HG03520 (cell line): ENCODE data around the gene RNF157.

Experiments used
- ATAC-seq: cut with Tn5 transposase; IDR thresholded peaks from one replicate; pipeline ENCODE4 v1.9.1; 2021; ENCODE audit warnings: mild to moderate bottlenecking, moderate library complexity; ENCODE audit not compliant: unreplicated experiment

Gene RNF157

DNA sequence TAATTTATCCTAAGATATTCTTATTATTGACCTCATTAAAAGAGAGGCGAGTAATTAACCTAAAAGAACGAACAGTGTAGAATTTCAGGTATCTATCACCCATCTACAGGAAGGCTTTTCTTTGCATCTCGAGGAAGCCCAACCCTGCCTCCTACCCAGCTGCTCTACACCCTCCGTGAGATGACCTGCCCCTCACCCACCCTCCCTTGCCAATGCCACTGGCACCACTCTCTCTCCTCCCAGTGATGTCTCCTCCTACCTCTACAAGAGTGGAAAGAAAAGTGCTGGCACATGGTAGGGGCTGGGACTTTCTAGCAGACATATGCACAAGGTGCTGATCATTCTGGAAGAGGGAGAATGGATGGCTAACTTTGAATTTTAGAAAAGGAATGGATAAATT, 76.4 kb downstream of the RNF157 start:
- no peak for ATAC-seq

DNA sequence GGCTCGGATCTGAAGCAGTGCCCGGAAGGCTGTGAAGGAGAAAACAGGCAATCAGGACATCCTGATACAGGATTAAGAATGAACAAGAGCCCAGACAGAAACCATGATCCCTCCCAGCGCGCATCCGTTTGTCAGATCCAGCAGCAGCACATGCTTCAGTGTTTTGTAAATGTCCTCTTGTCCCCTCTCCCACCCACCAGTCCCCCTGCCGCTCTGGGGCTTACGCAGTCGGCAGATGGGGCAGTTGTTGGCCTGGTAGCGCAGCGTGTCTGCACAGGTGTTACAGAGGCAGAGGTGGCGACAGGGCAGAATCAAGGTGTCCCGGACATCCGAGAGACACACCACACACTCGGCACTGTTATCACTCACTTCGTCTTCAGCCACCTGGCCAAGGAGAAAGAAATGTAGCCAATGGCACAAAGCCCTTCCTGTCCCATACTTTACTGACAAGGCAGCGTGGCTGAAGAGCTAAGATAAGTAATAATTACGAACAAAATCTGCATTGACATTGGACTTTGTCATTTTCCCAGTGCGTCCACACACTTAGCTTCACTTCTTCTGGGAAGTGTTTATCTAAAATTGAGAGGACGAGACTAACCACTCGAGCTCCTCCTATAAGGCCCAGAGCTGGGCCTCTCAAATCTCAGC, 78.5 kb downstream of the RNF157 start:
- no peak for ATAC-seq

DNA sequence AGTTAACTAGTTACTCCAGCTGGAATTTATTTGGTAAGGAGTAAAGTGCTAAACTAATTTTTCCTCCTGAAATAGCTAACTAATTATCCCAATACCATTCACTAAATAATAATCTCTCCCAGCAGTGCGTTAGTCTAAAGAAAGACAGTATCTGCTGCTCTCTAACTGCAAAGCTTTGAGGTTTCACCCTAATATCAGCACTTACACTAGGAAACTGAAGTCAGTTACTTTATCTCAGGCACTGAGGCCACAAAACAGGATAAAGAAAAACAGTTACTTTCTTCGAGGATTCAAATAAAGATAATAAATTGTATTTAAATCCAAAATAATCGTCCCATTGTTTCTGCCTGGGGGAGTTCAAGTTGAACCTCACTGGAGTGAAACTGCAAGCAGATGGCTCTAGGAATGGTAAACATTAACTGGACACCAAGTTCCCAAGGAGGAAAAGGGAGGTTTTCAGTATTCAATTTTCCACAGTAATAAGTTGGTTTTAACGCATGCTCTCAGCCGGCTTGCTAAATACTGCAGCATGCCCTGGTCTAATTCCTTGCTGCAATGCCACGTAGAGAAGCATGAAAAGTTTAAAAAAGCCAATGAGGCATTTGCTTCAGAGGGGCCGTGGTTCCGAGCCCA, 79.3 kb downstream of the RNF157 start:
- ATAC-seq = no peak

DNA sequence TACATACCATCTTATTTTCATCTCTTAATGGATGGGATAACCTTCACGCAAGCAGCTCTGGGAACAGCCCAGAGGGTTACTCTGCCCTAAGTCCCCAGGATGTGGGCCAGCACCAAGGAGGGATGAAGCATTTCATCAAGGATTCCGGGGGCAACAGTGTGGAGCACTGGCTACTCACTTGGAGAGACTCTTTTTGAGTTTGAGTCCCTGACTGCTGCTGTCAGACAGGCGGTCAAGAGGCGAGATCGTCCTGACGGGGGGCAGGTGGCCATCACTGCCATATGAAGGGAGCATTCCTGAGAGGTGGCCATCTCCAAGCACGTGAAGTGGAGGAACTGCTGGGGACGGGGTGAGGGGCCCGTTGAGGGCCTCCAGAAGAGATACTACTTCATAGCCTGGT, 81.1 kb downstream of the RNF157 start:
- no peak for ATAC-seq

DNA sequence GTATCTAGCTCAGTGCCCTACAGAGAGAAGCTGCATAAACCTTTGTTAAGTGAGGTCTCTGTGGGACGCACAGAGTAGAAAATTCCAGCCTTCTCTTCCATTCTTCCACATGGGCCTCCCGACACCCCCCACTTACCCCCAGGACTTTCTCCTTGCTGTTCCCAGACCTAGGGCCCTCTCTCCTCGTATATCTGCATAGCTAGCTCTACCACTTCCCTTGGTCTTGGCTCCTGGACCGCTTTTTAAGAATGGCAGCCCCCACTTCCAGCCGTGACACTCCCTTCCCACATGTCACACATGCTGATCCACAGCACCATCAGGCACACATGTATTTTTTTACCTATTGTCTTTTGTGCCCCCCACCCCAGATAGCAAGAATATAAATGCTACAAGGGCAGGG, 82.5 kb downstream of the RNF157 start:
- ATAC-seq = no peak

DNA sequence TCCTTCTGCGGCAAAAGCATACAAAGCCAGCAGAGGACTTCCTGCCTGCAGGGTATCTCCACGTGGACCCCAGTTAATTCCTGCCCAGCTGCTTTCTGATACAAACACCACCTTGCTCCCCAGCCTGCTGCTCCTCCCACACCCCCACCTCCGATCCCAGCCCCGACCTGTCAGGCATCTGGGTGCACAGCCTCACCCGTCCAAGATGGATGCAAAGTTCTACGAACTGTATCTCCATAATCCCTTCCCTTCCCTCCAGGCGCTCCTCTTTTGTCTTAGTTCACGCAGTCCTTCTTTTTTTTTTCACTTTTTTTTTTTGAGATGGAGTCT, 83.7 kb downstream of the RNF157 start:
- no peak for ATAC-seq

DNA sequence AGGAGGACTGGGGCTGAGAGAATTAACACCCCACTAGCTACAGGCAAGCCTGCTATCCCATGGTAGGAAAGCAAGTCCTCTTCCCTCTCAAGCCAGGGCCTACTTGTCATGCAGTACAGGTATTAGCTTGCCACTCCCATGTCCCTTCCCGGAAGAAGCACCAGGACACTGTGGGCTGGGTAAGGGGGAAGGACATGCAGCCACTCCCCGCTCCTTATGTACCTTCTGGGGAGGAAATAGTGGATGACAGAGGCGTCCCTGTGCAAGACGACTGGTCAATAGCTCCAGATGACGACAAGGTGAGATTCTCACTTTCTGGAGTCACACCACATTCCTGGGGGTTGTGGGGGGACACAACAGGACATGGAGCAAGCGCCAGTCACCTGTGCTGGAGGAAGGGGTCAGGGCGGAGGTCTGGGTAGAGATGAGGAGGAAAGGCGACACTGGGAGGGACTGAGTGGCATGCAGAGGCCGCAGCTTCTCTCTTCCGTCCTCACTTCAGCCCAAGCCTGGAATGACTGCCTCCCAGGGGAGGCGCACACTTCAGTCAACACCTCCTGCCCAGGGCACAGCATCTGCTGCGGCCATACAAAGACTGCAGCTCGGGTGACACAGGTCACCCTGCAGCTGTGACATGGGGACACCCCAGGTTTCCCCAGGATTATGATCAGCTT, 84.2 kb downstream of the RNF157 start:
- no peak for ATAC-seq

DNA sequence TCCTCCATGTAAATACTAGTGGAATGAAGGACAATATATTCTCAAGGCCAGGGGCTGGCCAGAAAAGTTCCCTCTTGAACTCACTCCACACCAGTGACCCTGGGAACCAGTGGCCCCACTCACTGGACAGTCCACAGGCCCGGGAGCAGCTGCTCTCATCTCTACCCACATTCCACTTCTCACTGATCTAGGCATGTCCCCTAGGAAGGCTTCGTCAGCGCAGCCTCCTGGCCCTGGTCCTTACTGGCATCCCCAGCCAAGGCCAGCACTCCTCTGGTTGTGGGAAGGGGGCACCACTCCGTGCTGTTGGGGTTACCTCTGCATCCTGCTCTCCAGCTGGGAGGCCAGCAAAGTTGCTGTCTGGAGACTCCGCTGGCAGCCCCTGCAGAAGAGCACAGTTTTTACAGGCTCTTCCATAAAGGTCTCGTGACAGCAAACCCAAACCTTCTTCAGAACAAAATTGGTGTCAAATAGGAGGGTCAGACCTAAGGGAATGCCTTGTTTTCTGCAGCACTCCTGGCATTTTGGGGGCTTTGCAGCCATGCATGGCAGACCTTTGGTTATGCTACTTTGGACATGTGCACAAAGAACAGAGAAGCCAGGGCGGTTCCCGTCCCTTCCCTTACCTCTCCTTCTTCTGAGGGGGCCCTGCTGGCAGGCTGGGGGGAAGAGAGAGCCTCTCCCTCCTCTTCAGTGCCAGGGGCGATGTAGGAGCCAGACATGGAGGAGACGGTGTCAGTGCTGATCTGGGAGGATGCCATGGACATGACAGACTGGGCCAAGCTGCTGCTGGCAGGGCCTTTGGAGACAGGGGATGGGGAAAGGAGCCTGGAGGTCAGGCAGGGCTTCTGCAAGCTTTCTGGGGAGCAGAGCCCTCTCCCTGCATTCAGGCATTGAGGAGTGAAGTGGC, 85.1 kb downstream of the RNF157 start:
- no peak for ATAC-seq

DNA sequence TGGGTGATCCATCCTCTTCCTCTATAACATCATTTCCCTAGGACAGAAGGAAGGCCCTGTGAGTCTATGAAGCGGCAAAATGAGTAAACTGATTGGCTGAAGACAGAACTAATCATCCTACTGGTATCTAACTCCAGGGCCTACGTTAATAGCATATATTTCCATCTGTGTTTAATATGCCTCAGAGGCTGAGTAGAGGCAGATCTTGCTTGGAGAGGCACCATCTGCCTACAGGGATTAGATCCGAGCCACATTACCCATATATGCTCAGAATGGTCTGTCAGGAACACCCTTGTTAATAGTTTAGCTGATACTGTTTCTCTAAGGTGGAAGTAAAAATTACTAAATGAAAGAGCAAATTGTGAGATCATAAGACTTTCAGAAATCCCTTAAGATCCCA, 86.0 kb downstream of the RNF157 start:
- no peak for ATAC-seq

DNA sequence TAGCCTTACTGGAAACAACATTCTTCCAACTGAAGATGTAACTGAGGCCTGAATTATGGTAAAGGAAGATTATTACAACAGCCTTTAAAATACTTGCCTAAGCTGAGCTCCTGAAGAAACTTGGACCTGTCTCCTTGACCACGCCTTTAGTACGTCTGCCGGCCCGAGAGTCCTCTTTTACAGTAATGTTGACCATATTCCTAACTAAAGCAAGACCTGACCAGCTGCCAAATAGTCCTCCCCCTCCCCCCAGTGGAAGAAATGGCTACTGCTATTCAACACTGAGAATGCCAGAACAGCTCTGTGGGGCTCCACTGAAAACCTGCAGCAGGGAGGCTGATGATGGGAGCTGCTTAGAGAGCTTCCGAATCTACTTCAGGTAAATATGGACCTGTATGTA, 86.7 kb downstream of the RNF157 start:
- no peak for ATAC-seq

DNA sequence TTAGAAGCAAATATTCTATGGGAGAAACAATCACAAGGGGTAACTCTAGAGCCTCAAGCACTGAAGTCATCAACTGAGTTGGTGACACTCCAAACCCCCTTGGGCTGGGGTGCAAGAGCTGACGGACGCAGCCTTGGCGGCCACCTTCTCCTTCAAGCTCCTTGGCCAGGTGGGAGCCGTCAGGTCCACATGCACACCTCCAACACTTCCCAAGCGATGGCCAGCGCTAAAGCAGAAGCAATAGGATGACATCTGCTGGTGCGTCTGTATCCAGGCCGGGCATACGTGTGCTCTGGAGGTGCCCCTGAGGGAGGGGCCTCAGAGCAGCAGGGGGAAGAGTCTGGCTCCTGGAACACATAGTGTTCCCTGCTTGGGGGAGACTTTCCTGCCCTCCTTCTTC, 87.1 kb downstream of the RNF157 start:
- ATAC-seq = no peak

DNA sequence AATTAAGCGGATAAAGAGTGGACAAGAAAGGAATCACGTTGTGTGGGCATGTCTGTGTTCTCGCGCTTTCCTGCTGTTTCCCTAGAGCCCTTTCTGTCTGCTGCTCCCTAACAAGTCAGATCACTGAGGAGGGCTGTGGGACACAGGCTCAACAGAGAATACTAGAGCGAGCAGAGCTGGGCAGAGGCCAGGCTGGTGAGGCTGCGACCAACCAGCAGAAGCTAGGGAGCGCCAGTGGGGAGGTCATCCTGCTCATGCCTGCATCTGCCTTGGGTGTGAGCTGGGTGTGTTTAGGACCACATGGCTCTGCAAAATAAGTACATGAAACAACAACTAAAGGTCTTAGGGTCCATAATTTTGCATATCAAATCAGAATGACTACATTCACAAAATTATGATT, 87.7 kb downstream of the RNF157 start:
- ATAC-seq = no peak

DNA sequence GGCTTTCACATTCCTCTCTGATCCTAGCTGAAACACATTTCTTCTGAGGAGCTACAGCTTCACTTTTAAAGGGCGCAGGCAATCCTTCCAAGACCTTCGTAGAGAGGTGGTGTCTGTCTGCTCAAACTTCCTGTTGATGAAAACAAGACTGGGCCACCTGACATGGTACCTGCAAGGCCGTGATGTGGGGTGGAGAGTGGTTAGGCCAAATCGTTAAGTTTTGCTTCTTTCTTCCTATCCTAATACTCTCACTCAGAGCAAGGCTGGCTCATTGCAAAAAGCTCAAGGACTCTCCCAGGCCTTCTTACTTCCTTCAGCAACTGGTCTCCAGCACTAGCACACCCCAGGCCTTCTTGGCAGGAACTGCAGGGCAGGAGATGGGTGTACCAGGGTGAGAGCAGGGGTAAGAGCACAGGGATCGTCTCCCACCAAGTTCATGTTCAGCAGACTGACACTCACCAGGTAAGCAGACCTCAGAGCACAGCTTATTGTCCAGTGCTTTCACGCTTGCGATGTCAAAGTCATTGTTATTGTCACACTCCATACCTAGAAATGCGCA, 88.3 kb downstream of the RNF157 start:
- no peak for ATAC-seq

DNA sequence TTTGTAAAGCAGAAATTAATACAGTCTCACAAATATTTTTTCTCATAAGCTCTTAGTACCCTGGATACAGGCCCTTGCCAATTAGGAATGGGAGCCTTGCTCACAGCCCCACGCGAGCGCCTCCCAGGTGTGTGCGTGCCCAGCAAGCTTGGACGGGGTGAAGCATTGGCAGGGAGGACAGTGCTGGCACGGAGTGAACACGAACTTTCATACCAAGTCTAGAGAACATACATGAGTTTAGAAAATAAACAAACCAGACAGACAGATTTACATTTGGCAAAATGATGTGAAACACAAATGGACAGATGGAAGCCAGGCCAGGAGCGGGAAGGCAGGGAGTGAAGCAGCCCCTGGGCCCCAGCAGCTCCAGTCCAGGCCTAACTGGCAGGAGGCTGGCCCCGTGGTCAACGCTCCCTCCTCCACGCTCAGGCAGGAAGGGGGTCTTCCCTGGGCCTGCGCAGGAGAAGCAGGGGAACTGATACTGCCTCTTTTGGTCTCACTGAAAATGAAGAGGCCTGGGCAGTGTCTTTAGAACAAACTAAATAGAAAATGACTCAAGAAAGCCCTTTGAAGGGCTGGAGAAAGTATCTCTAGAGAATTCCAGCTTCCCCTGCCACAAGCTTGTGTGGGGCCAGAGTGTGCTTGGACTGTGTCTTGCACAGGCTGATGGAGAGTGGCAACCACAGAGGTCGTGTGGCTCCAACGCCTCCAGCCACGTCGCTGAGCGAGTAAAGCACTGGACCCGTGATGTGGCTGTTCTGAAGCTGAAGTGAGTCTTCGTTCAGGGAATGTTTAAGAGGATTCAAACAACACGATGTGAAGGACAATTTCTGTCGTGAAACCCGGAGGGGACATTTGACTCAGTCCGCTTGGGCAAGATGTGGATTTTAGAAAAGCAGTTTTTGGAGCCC, 89.3 kb downstream of the RNF157 start:
- ATAC-seq = no peak

DNA sequence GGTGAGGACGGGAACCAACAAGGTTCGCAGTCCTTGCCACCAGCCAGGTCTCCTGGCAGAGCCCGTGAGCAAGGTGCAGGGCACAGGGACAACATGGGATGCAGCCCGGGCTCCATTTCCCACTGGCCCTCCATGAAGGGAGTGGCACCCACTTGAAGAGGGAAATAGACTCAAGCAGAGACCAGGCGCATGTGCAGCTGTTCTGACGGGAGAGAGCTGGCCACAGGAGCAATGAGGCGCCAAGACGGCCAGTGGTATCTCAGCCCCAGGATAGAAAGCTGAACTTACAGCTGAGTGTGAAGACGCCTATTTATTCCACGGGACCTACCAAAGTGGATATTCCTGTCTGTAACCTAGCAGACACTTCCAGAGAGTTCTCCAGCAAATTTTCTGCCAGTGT, 91.1 kb downstream of the RNF157 start:
- ATAC-seq = no peak

DNA sequence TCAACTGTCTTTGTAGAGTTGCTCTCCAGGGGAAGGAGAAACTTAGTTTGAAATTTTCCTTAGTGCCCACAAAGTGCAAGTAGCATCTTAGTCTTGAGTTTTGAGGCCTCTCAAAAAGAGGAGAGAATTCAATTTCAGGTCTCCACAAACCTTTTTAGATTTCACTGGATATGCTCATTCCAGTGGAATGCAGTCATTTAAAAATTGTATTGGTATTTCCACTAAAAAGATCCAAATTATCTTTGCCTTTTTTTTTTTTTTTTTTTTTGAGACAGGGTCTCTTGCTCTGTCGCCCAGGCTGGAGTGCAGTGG, 92.3 kb downstream of the RNF157 start:
- ATAC-seq = no peak

DNA sequence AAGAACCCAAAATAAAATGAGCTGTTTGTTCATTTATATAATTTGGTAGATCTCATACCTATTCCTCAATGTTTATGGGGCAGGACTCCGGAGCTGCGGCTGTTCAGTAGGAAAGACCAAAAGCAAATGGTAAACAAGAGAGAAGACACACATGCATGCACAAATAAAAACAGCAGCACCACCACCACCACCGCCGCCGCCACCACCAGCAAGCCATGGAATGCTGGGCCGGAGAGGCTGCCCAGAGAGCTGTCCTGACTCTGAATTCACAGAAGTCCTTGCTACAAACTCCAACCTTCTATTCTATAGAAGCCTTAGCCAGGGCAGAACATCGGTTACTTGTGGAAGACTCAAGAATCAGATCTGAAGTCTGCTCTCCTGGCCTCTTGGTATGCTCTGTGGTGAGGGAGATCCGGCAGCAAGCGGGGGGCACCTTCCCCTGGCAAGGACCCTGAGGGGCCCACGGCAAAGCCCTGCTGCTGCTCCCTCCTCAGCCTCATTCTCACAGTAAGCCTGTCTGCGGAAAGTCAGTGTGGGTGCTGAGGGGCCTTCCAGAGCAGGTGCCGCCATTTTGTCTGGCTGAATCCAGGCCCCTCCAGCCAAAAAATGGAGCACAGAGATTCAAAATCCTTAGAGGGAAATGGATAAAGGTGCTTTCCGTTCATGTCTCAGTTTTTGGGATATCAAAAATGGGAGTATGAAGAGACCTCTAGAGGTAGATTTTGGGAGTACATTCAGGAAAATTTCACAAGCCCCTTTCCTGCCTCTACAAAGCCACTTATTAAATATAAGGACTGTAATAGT, 92.9 kb downstream of the RNF157 start:
- no peak for ATAC-seq

DNA sequence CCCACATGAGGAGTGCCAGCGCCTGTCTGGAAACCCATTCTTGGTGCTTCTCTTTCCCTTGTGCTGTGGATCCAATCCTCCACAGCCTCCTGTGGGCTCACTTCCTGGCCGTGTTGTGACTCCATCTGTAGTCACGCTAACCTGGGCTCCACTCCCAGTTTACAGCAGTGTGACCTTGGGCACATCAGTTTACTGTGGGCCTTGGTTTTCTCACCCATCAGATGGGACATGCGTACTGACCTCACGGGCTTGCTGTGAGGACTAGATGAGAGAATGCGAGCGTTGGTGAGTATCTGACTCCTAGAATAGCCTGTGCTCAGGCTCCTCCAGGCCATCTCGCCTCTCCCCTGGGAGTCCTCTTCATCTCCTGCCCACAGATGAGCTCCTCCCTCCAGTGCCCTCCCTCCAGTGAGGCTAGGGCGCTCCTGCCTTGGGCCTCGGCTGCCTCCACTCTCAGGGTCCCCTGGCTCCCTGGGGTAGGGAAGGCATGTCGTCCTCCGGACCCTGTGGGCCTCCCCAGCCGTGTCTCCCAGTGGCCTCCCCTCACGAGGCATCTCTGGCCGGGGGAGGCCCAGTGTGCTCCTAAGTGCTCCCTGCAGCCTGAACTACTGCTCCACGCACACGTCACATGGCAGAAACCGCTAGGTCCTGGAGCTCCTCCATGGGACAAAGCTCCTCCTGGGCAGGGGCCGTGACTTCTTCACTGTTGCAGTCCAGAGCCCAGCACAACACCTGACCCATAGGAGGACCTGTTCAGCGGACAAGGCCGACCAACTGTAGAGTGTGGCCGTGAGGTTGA, 94.0 kb downstream of the RNF157 start:
- ATAC-seq = no peak
